ENCODE data around the gene OPA1. TPM values are rescaled to one million over a fixed set of nuclear protein-coding genes. Genes with fewer than 3 reads are reported as not detected.

OPA1 gene
- total and polyA plus RNA-seq, 2 of the 4 experiments (the other 2 are of a cell fraction), result 17.8 to 73.7 TPM

GRCh38 chr3:193737191-193737751 is 144.3 kb downstream of the OPA1 start:
- H3K18ac ChIP-seq (ENCODE audit: low read depth, low read length), result no peak overlapping the region
- POLR2A ChIA-PET (ENCODE audit: unreplicated experiment), result no interaction called here
- no peak for TF ChIP-seq FOS (IDR thresholded peaks at IDR 0.05; ENCODE audit: low read depth, low read length)
- TF ChIP-seq BHLHE40 (IDR thresholded peaks at IDR 0.05; ENCODE audit: low read depth, low read length), result no peak
- TF ChIP-seq MXI1 (IDR thresholded peaks at IDR 0.05; ENCODE audit: borderline replicate concordance, low read depth, low read length), result no peak
- TF ChIP-seq MAFK (IDR thresholded peaks at IDR 0.05; ENCODE audit: low read depth, low read length), result no peak
- CTCF ChIA-PET, result no interaction called here
- H3K9me3 ChIP-seq (ENCODE audit: control insufficient read depth, insufficient read depth, low read length), result no peaks in the 10 kb centered on the region
- no peak overlapping the region for H3K4me2 ChIP-seq (ENCODE audit: low read depth, low read length)
- H3K4me3 ChIP-seq (ENCODE audit: insufficient read depth, low read depth, low read length), result no peak overlapping the region
- H3K36me3 ChIP-seq (ENCODE audit: control insufficient read depth, insufficient read depth, low read length), result no peaks in the 10 kb centered on the region
- no peak overlapping the region for H2BK20ac ChIP-seq (ENCODE audit: low read depth, low read length)
- no peak overlapping the region for H2BK5ac ChIP-seq (ENCODE audit: low read depth, low read length, poor library complexity, severe bottlenecking)
- intact Hi-C loops (cut with micrococcal nuclease), result no loop called here
- no peak overlapping the region for H3K23ac ChIP-seq (ENCODE audit: low read depth, low read length)
- no peak overlapping the region for H3K14ac ChIP-seq (replicated peaks; ENCODE audit: low read depth, low read length)
- no peak overlapping the region for H4K91ac ChIP-seq (ENCODE audit: insufficient read depth, low read depth, low read length)
- no peak overlapping the region for H2BK120ac ChIP-seq (ENCODE audit: low read depth, low read length)
- no TSS peak for BruUV-seq (replicated peaks)
- H3K79me1 ChIP-seq (ENCODE audit: low read depth in 1 of 2, low read length in 2 of 2), result no peaks in the 10 kb centered on the region
- H2BK15ac ChIP-seq (ENCODE audit: low read depth, low read length), result no peak overlapping the region
- dilution Hi-C loops (cut with HindIII; ENCODE audit: low sequenced_read_pairs, unreplicated experiment), result no loop called here
- DNase-seq, result no peak
- no peaks in the 10 kb centered on the region for H3K9me1 ChIP-seq (ENCODE audit: insufficient read depth, low read length)
- H3K27me3 ChIP-seq (ENCODE audit: control insufficient read depth, insufficient read depth, low read length), result peaks cover 3% of the 10 kb centered on the region
- H4K8ac ChIP-seq (ENCODE audit: low read depth in 2 of 2, low read length in 2 of 2), result no peak overlapping the region
- 59% methylated on average over 2 of the region's 17 CpGs; no CpG with 5 or more reads in 1 of the 2 experiments for WGBS, 2 experiments (ENCODE audit: extremely low coverage in 2 of 2, insufficient read length in 1 of 2)
- in situ Hi-C loops (cut with MboI; ENCODE audit: low sequenced_read_pairs), result no loop called here
- H3K27ac ChIP-seq (ENCODE audit: insufficient read depth, low read length), result no peak overlapping the region
- H2AK5ac ChIP-seq (ENCODE audit: low read depth, low read length), result no peak overlapping the region
- H3K4me1 ChIP-seq (ENCODE audit: control insufficient read depth, insufficient read depth, low read length), result peaks cover 2% of the 10 kb centered on the region; the same call in 1 of the 2 replicates
- no peak for ATAC-seq (ENCODE audit: low read depth)
- H3K56ac ChIP-seq (ENCODE audit: extremely low read depth, insufficient read depth, low read length), result no peak overlapping the region
- no peak overlapping the region for H3K4ac ChIP-seq (ENCODE audit: low read depth, low read length)
- no peaks in the 10 kb centered on the region for H4K20me1 ChIP-seq (ENCODE audit: insufficient read depth, low read length)
- H4K5ac ChIP-seq (ENCODE audit: low read depth, low read length), result no peak overlapping the region
- H2AK9ac ChIP-seq (replicated peaks; ENCODE audit: low read depth, low read length, poor library complexity), result no peak overlapping the region
- no peak overlapping the region for H3K9ac ChIP-seq (ENCODE audit: low read depth, low read length)
- H2AFZ ChIP-seq (replicated peaks; ENCODE audit: low read length, poor library complexity), result peak overlapping the region; percentile 28
